Transverse colon (tissue), 4 donors: ENCODE data around the gene ALDH3A1. TPM values are rescaled to one million over a fixed set of nuclear protein-coding genes. Genes with fewer than 3 reads are reported as not detected.

Experiments used
- DNase-seq: peaks from one replicate; pipeline ENCODE4 v3.0.0-alpha.2; 2019
- H3K27ac ChIP-seq, 4 donors: fragments of 200-600 bp; sonication (generic); 2 replicates each; pipeline ENCODE4 v1.5.1; 2016 to 2018; ENCODE audit warnings: inconsistent platforms in 4 of 4
- H3K27me3 ChIP-seq: fragments of 200-600 bp; sonication (generic); 2 replicates; pipeline ENCODE4 v1.5.1; 2017; ENCODE audit warnings: inconsistent platforms
- H3K36me3 ChIP-seq, 4 donors: fragments of 200-600 bp; sonication (generic); 2 replicates each; pipeline ENCODE4 v1.5.1; 2017 to 2019; ENCODE audit warnings: inconsistent platforms in 4 of 4
- H3K4me1 ChIP-seq, 4 donors: fragments of 200-600 bp; sonication (generic); 2 replicates each; pipeline ENCODE4 v1.5.1; 2017 to 2020; ENCODE audit warnings: inconsistent platforms in 4 of 4
- H3K4me3 ChIP-seq, 4 donors: fragments of 200-600 bp; sonication (generic); 1 replicate in 1 of 4; 2 replicates in 3 of 4; pipeline versions ENCODE4 v1.5.1 to v1.6.1; 2017 to 2019; ENCODE audit warnings: inconsistent platforms in 4 of 4
- H3K9me3 ChIP-seq, 2 donors: fragments of 200-600 bp; sonication (generic); 2 replicates each; pipeline ENCODE4 v1.5.1; 2017 to 2019; ENCODE audit warnings: inconsistent platforms in 2 of 2
- EP300 ChIP-seq: sonication (generic); formaldehyde crosslinking; IDR thresholded peaks from one replicate; pipeline ENCODE4 v1.6.1; 2017; ENCODE audit warnings: antibody characterized with exemption, low read depth
- POLR2A ChIP-seq: fragments of 450-650 bp; IDR thresholded peaks from one replicate; pipeline ENCODE4 v1.6.1; 2016; ENCODE audit warnings: antibody characterized with exemption, mild to moderate bottlenecking, moderate library complexity
- POLR2AphosphoS5 ChIP-seq, 3 donors: sonication (generic); formaldehyde crosslinking; IDR thresholded peaks; one replicate each; pipeline ENCODE4 v1.6.1; 2016; ENCODE audit warnings: antibody characterized with exemption in 3 of 3
- WGBS, 2 donors: methylation state at CpG; one replicate each; pipeline ENCODE4 v1.1.5; 2018; ENCODE audit warnings: low coverage in 1 of 2; 5-methylcytosine and 5-hydroxymethylcytosine counted together
- in situ Hi-C, 4 donors: fragments of 200-750 bp; cut with MboI; loops; one replicate each; pipeline versions ENCODE4 v1.15.0 to v1.15.1; 2017; ENCODE audit warnings: low sequenced_read_pairs in 3 of 4, low pct_ligation_motif_present in 1 of 4, low pct_unique_long_range_greater_than_20kb in 1 of 4
- intact Hi-C: fragments of 100-400 bp; cut with DNase I; formaldehyde crosslinking; loops from one replicate; pipeline ENCODE4 v1.15.1; 2023; ENCODE audit warnings: low total_unique reads
- total RNA-seq, 4 donors: library from RNA; depleted of rRNA; stranded (reverse); fragments of >200 nt; gene quantifications; one replicate each; pipeline ENCODE4 v1.1.0, GENCODE V29; 2016
- TF ChIP-seq, protein P1 (sequence below), 5 experiments: fragments of 200-600 bp in 3 of 5; fragments of 450-650 bp in 2 of 5; sonication (generic) in 3 of 5; IDR thresholded peaks; 1 replicate in 2 of 5; 2 replicates in 3 of 5; pipeline ENCODE4 v1.5.1; 2016 to 2017; ENCODE audit warnings: antibody characterized with exemption in 5 of 5, inconsistent platforms in 3 of 5, mild to moderate bottlenecking in 2 of 5, moderate library complexity in 1 of 5

ALDH3A1 gene
- total RNA-seq, 4 donors from 2014 or later, result 1.2 to 15.3 (median 3.4) TPM

DNA sequence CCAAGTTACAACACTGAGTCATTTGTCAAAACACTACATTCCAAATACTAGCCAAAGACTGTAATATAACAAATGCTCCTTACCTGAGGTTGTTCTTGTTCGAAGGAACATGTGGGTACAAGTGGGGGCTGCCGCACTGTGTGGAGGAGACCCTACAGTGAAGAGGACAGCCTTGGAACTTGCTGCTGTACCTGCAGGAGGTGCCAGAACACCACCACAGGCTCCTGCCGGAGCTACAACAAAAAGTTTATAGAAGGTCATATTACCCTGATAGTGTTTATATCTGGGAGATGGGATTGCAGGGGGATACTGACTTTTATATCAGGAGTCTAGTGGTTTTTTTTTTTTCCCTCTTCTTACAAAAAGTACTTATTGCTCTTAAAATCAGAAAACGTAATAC is 37.8 kb upstream of the ALDH3A1 start:
- intact Hi-C loops, result no loop called here
- WGBS, 2 donors, result 56 to 68% methylated on average over 3 to 4 of the region's 4 CpGs
- DNase-seq, result no peak
- Histone ChIP-seq H3K27ac (no peak overlapping the region), H3K27me3 (no peaks in the 10 kb centered on the region), H3K4me1 (no peaks in the 10 kb centered on the region), H3K4me3 (no peak overlapping the region), H3K9me3 (no peaks in the 10 kb centered on the region), H3K36me3 (peaks cover 0 to 13% (median 0%) of the 10 kb centered on the region in 4 donors)
- no peak for TF ChIP-seq POLR2A
- TF ChIP-seq POLR2AphosphoS5 (IDR thresholded peaks at IDR 0.05), result no peak
- TF ChIP-seq, protein P1, sequence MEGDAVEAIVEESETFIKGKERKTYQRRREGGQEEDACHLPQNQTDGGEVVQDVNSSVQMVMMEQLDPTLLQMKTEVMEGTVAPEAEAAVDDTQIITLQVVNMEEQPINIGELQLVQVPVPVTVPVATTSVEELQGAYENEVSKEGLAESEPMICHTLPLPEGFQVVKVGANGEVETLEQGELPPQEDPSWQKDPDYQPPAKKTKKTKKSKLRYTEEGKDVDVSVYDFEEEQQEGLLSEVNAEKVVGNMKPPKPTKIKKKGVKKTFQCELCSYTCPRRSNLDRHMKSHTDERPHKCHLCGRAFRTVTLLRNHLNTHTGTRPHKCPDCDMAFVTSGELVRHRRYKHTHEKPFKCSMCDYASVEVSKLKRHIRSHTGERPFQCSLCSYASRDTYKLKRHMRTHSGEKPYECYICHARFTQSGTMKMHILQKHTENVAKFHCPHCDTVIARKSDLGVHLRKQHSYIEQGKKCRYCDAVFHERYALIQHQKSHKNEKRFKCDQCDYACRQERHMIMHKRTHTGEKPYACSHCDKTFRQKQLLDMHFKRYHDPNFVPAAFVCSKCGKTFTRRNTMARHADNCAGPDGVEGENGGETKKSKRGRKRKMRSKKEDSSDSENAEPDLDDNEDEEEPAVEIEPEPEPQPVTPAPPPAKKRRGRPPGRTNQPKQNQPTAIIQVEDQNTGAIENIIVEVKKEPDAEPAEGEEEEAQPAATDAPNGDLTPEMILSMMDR (IDR thresholded peaks at IDR 0.05), result no peak
- no peak for TF ChIP-seq EP300
- in situ Hi-C loops, result no loop called here

DNA sequence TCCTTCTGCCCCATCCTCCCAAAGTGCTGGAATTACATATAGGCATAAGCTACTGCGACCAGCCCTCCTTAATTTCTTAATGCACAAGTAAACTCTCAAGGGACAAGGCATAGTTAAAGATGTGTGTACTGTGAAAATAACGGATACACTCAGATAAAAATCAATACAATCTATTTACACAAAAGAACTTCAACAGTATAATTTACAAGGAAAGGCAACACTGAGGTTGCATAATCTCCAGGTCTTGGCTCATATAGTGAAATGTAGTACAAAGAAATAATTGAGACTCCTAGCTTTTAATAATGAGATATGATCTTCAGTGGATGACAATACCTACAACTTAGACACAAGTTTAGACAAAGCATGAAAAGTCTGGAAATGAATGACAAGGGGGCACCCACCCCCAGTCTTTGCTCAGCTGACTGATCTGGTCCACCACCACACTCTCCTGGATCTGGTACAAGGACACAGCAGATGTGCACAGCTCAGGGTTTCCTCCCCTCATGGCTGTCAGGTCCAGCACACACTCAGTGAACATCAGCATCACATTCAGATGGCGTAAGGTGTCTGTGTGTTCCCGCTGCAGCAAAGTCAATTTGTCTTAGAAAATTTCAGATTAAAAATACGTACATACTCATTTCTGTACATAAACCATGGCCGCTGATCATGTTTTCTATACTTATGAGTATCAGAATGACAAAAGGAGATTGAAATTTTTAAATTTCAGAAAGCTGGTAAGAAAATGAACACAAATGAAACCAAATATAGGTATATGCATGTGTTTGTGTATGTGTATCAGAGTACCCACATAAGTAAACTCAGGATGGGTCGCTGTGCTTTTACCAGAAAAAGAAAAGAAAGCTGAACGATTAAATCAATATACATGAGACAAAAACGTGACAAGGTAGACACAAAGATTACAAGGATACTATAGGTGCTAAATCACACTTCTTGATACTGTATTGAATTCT is 33.7 kb upstream of the ALDH3A1 start:
- Histone ChIP-seq H3K27me3 (no peaks in the 10 kb centered on the region), H3K4me3 (no peak overlapping the region), H3K4me1 (no peaks in the 10 kb centered on the region), H3K9me3 (no peaks in the 10 kb centered on the region), H3K36me3 (peaks cover 0 to 23% (median 4%) of the 10 kb centered on the region in 4 donors), H3K27ac (no peak overlapping the region)
- 76 to 82% methylated on average over 7 to 9 of the region's 9 CpGs for WGBS, 2 donors
- in situ Hi-C loops (no loop called here), intact Hi-C loops (no loop called here)
- DNase-seq, result no peak
- TF ChIP-seq EP300 (no peak), POLR2A (no peak), POLR2AphosphoS5 (IDR thresholded peaks at IDR 0.05) (no peak)
- TF ChIP-seq, protein P1 (IDR thresholded peaks at IDR 0.05), result no peak

DNA sequence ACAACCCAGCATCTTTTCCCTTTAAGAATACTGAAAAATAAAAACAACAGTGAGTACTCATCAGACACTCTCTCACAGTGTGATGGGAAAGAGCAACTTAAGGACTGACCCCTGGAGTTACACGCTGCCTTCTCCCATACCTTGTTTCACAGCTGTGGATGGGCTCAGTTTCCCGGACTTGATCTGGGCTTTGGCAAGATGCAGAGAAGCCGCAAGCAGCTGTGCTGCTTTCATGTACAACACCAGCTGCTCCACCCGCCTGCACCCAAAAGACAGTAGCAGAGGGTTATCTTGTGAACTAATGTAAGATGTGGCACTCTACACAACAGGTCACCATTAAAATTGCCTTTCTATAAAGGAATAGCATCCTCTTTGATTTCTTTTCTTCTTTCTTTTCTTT is 32.7 kb upstream of the ALDH3A1 start:
- Histone ChIP-seq H3K4me1 (no peaks in the 10 kb centered on the region), H3K36me3 (peaks cover 0 to 25% (median 6%) of the 10 kb centered on the region in 4 donors), H3K27me3 (no peaks in the 10 kb centered on the region), H3K9me3 (no peaks in the 10 kb centered on the region), H3K27ac (no peak overlapping the region), H3K4me3 (no peak overlapping the region)
- DNase-seq, result no peak
- TF ChIP-seq POLR2A (no peak), POLR2AphosphoS5 (IDR thresholded peaks at IDR 0.05) (no peak), EP300 (no peak)
- TF ChIP-seq, protein P1 (IDR thresholded peaks at IDR 0.05), result no peak
- intact Hi-C loops (no loop called here), in situ Hi-C loops (no loop called here)
- WGBS, 2 donors, result 90% methylated on average over 4 of the region's 4 CpGs; no CpG with 5 or more reads in 1 of the 2 donors

DNA sequence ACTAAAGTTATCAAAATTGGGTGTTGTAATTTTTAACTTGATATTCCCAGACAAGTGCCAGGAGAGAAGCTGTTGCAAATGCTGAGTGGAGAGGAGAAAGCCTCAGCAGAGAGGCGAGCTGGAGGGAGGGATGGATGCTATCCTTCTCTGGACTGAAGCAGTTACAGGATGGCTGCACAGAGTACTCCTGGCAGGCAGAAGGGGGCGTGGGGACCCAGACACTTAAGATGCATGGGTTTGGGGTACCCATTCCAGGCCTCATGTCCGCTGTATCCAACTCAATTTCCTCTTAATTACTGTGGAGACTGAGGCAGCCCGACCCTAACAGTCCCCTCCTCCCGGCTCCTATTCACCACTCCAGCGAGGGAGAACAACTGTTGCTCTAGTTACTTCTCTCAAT is 25.4 kb upstream of the ALDH3A1 start:
- no peaks in the 10 kb centered on the region for H3K4me1 ChIP-seq
- H3K27me3 ChIP-seq, result no peaks in the 10 kb centered on the region
- no peaks in the 10 kb centered on the region for H3K9me3 ChIP-seq
- intact Hi-C loops, result loop anchor here (5.0 kb wide), 1 partner anchor 449 kb away; no protein-coding TSS in a partner anchor
- TF ChIP-seq, protein P1 (IDR thresholded peaks at IDR 0.05), result no peak
- TF ChIP-seq EP300, result no peak
- no peak for TF ChIP-seq POLR2AphosphoS5 (IDR thresholded peaks at IDR 0.05)
- no peak for TF ChIP-seq POLR2A
- no peak for DNase-seq
- H3K36me3 ChIP-seq, result peaks cover 0 to 13% (median 6%) of the 10 kb centered on the region in 4 donors
- H3K27ac ChIP-seq, result no peak overlapping the region
- WGBS, 2 donors, result 82 to 95% methylated on average over 4 to 6 of the region's 6 CpGs
- no peak overlapping the region for H3K4me3 ChIP-seq
- in situ Hi-C loops, result loop anchor here (25.0 kb wide), 2 partner anchors 111 to 411 kb away; partner anchors contain the start of gene B9D1 (in 3 of the 4)
